NCI-H748 (cell line): ENCODE measurements around the gene PIK3CG.
"Not testable (repeated sequence)": the region's sequence is repeated elsewhere in the genome, so short reads cannot be mapped to it uniquely, and the experiment has no call there.

Experiments used
- DNase-seq: peaks from one replicate; lab custom pipeline; 2025; ENCODE audit not compliant: unreplicated experiment; lab: John Stamatoyannopoulos, UW

Gene PIK3CG

GRCh38 chr7:106936236-106936635 is 71.2 kb downstream of the PIK3CG start:
- no peak for DNase-seq

DNA sequence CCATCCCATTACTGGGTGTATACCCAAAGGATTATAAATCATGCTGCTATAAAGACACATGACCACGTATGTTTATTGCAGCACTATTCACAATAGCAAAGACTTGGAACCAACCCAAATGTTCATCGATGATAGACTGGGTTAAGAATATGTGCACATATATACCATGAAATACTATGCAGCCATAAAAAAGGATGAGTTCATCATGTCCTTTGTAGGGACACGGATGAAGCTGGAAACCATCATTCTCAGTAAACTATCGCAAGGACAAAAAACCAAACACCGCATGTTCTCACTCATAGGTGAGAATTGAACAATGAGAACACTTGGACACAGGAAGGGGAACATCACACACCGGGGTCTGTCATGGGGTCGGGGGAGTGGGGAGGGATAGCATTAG is 73.0 kb downstream of the PIK3CG start:
- DNase-seq = not testable (repeated sequence)

DNA sequence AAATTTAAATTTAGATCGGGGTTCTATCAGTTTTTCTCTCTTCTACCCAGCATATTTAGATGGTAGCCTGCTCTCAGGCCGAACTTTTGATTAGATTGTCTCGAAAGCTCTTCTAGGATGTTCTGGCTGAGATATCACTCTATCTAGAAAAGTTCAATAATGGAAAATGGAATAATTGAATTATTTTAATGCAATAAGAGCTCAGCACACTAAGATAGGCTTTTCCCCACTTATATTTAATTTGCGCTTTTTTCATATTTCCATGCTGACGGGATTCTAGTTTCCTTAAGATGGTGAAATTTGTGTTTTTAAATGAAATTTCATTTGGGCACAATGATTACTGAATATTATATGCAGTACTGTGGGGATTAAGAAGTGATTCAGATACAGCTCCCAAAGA is 73.7 kb downstream of the PIK3CG start:
- DNase-seq = no peak

GRCh38 chr7:106944035-106944665 is 79.1 kb downstream of the PIK3CG start:
- no peak for DNase-seq

GRCh38 chr7:106947244-106947728 is 82.2 kb downstream of the PIK3CG start:
- peak; percentile 83 for DNase-seq

GRCh38 chr7:106952001-106952657 is 87.0 kb downstream of the PIK3CG start:
- no peak for DNase-seq

- no peak for DNase-seq
These were observed 87.7 kb downstream of the PIK3CG start for GRCh38 chr7:106952658-106953231.

DNA sequence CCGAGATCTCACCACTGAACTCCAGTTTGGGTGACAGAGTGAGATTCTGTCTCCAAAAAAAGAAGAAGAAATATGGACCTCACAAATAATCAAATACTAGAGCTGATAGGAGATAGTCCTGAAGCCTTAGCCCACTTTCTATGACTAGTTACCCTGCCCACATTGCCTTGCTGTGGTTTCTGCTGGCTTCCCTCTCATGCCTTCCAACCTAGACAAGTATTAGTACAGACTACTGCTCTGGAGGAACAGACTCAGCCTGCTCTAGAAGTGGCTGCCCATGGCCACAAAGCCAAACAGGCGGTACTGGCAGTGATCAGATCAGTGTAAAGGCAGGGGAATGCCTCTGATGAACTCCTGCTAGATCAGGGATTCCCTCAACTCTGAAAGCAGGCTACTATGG is 89.8 kb downstream of the PIK3CG start:
- no peak for DNase-seq

- DNase-seq = not testable (repeated sequence)
These were observed 90.8 kb downstream of the PIK3CG start for GRCh38 chr7:106955857-106956256.
